HTR-8/SVneo (cell line): ENCODE measurements around the gene FAM53B.

Experiments
- DNase-seq: peaks from one replicate; pipeline ENCODE4 v3.0.0; 2011; ENCODE audit warnings: low spot score, mixed read lengths; ENCODE audit not compliant: insufficient read length
- FAIRE-seq: peaks from 2 replicates; lab custom pipeline; 2011; peaks lifted over from hg19 to GRCh38; lab: Jason Lieb, UNC

FAM53B gene

GRCh38 chr10:124699471-124700292 lies 44.5 kb downstream of the FAM53B start:
- FAIRE-seq (no peak), DNase-seq (no peak)

- no peak for FAIRE-seq
Observed at GRCh38 chr10:124698545-124699469, 45.4 kb downstream of the FAM53B start.

GRCh38 chr10:124697837-124698544 lies 46.2 kb downstream of the FAM53B start:
- no peak for DNase-seq
- FAIRE-seq: no peak

More at GRCh38 chr10:124698545-124699469, 45.4 kb downstream of the FAM53B start:
- DNase-seq: no peak

GRCh38 chr10:124697443-124697836 lies 46.7 kb downstream of the FAM53B start:
- DNase-seq (no peak), FAIRE-seq (no peak)

- no peak for FAIRE-seq
Observed at GRCh38 chr10:124696446-124697392, 47.5 kb downstream of the FAM53B start.

GRCh38 chr10:124695259-124695658 lies 48.9 kb downstream of the FAM53B start:
- FAIRE-seq: no peak
- no peak for DNase-seq

More at GRCh38 chr10:124696446-124697392, 47.5 kb downstream of the FAM53B start:
- DNase-seq: no peak

GRCh38 chr10:124694481-124695220 lies 49.5 kb downstream of the FAM53B start:
- DNase-seq: no peak
- no peak for FAIRE-seq

GRCh38 chr10:124693801-124694416 lies 50.3 kb downstream of the FAM53B start:
- DNase-seq (no peak), FAIRE-seq (no peak)

- no peak for DNase-seq
Observed at GRCh38 chr10:124693396-124693795, 50.8 kb downstream of the FAM53B start.

GRCh38 chr10:124692100-124692446 lies 52.1 kb downstream of the FAM53B start:
- DNase-seq (no peak), FAIRE-seq (no peak)

More at GRCh38 chr10:124693396-124693795, 50.8 kb downstream of the FAM53B start:
- FAIRE-seq: no peak

GRCh38 chr10:124691421-124692099 lies 52.6 kb downstream of the FAM53B start:
- FAIRE-seq (no peak), DNase-seq (no peak)

- DNase-seq (no peak), FAIRE-seq (no peak)
Observed at GRCh38 chr10:124691002-124691401, 53.2 kb downstream of the FAM53B start.

GRCh38 chr10:124689911-124690498 lies 54.2 kb downstream of the FAM53B start:
- no peak for FAIRE-seq
- no peak for DNase-seq

GRCh38 chr10:124688889-124689670 lies 55.1 kb downstream of the FAM53B start:
- FAIRE-seq: no peak
- DNase-seq: no peak

GRCh38 chr10:124688386-124688785 lies 55.8 kb downstream of the FAM53B start:
- DNase-seq (no peak), FAIRE-seq (no peak)

GRCh38 chr10:124686707-124687376 lies 57.3 kb downstream of the FAM53B start:
- DNase-seq (no peak), FAIRE-seq (no peak)
